C1 segment of cervical spinal cord (tissue), 14 donors: ENCODE data around the gene SPECC1.
A peak's percentile ranks its signal among the peaks of the same experiment; 100 is the strongest.
"Not testable (repeated sequence)": the region's sequence is repeated elsewhere in the genome, so short reads cannot be mapped to it uniquely, and the experiment has no call there.

Experiments used
- DNase-seq, 14 donors: peaks; one replicate each; lab custom pipeline; 2025; lab: John Stamatoyannopoulos, UW

SPECC1 gene

GRCh38 chr17:20092261-20092867 is 83.2 kb downstream of the SPECC1 start:
- DNase-seq = peak in 1 of 14 donors; percentile 9

- no peak for DNase-seq
These were observed 83.9 kb downstream of the SPECC1 start for GRCh38 chr17:20092973-20093626.

- DNase-seq = no peak
These were observed 85.6 kb downstream of the SPECC1 start for GRCh38 chr17:20094777-20095176.

- peak in 12 of 14 donors; percentile 30 to 84 (median 64) for DNase-seq
These were observed 86.3 kb downstream of the SPECC1 start for GRCh38 chr17:20095336-20096080.

- no peak for DNase-seq
These were observed 87.3 kb downstream of the SPECC1 start for GRCh38 chr17:20096430-20096829.

GRCh38 chr17:20097330-20097729 is 88.2 kb downstream of the SPECC1 start:
- DNase-seq = no peak

- no peak for DNase-seq
These were observed 89.2 kb downstream of the SPECC1 start for GRCh38 chr17:20098314-20098713.

- DNase-seq = not testable (repeated sequence)
These were observed 91.6 kb downstream of the SPECC1 start for GRCh38 chr17:20100806-20101205.

GRCh38 chr17:20103454-20104446 is 94.6 kb downstream of the SPECC1 start:
- DNase-seq = peak in 1 of 14 donors; percentile 9

GRCh38 chr17:20105539-20106280 is 96.6 kb downstream of the SPECC1 start:
- no peak for DNase-seq

GRCh38 chr17:20106446-20106845 is 97.3 kb downstream of the SPECC1 start:
- DNase-seq = not testable (repeated sequence)

GRCh38 chr17:20109076-20109475 is 99.9 kb downstream of the SPECC1 start:
- DNase-seq = no peak

- no peak for DNase-seq
These were observed 102.4 kb downstream of the SPECC1 start for GRCh38 chr17:20111538-20111937.

- DNase-seq = no peak
These were observed 105.3 kb downstream of the SPECC1 start for GRCh38 chr17:20114466-20114865.

- DNase-seq = peak in 4 of 14 donors; percentile 25 to 59 (median 29)
These were observed 107.6 kb downstream of the SPECC1 start for GRCh38 chr17:20116683-20117309.

GRCh38 chr17:20118280-20118679 is 109.1 kb downstream of the SPECC1 start:
- no peak for DNase-seq

GRCh38 chr17:20120836-20121235 is 111.7 kb downstream of the SPECC1 start:
- peak in 8 of 14 donors; percentile 17 to 99 (median 36) for DNase-seq

- peak in 12 of 14 donors; percentile 18 to 85 (median 63) for DNase-seq
These were observed 112.4 kb downstream of the SPECC1 start for GRCh38 chr17:20121359-20122253.
